Type B pancreatic cell (in vitro differentiated cells): Measurements from ENCODE around the gene STXBP5L. TPM values are rescaled to one million over a fixed set of nuclear protein-coding genes. Genes with fewer than 3 reads are reported as not detected.
"Not testable (repeated sequence)": the region's sequence is repeated elsewhere in the genome, so short reads cannot be mapped to it uniquely, and the experiment has no call there.

Source experiments
- DNase-seq: peaks from one replicate; pipeline ENCODE4 v3.0.0; 2021; ENCODE audit warnings: mixed read lengths; ENCODE audit not compliant: unreplicated experiment; ENCODE audit errors: extremely low spot score
- H3K27ac Mint-ChIP-seq: 2 replicates; pipeline ENCODE4 v1.8.0; 2021; ENCODE audit warnings: mild to moderate bottlenecking, mixed read lengths
- H3K27me3 Mint-ChIP-seq: 2 replicates; pipeline ENCODE4 v1.8.0; 2021; ENCODE audit warnings: mixed read lengths
- H3K36me3 Mint-ChIP-seq: 2 replicates; pipeline ENCODE4 v1.8.0; 2021; ENCODE audit warnings: mixed read lengths
- H3K4me1 Mint-ChIP-seq: one replicate; pipeline ENCODE4 v1.8.0; 2021; ENCODE audit warnings: mixed read lengths; ENCODE audit not compliant: unreplicated experiment
- H3K4me3 Mint-ChIP-seq: 2 replicates; pipeline ENCODE4 v1.8.0; 2021; ENCODE audit warnings: mild to moderate bottlenecking, mixed read lengths
- H3K9me3 Mint-ChIP-seq: 2 replicates; pipeline ENCODE4 v1.8.0; 2021; ENCODE audit warnings: mixed read lengths
- total RNA-seq: library from RNA; stranded (reverse); gene quantifications from 2 replicates; pipeline ENCODE4 v1.2.1, GENCODE V29; 2021; ENCODE audit warnings: low replicate concordance
- TF ChIP-seq, protein P1 (sequence below): fragments of 200-600 bp; sonication (generic); conservative IDR thresholded peaks from 2 replicates; pipeline ENCODE4 v1.5.0; 2021; ENCODE audit warnings: antibody characterized with exemption, mild to moderate bottlenecking

STXBP5L gene
- total RNA-seq, 1 donor from 2014 or later = 3.6 TPM

DNA sequence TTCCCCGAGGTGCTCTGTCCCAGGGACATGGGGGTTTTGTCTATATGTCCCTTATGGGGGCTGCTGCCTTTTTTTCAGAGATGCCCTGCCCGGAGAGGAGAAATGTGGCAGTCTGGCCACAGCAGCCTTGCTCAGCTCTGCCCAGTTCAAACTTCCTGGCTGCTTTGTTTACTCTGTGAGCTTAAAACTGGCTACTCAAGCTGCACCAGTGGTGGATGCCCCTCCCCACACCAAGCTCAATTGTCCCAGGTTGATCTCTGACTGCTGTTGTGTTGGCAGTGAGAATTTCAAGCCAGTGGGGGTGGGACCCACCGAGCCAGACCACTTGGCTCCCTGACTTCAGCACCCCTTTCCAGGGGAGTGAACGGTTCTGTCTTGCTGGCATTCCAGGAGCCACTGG, 188.9 kb downstream of the STXBP5L start:
- TF ChIP-seq, protein P1, sequence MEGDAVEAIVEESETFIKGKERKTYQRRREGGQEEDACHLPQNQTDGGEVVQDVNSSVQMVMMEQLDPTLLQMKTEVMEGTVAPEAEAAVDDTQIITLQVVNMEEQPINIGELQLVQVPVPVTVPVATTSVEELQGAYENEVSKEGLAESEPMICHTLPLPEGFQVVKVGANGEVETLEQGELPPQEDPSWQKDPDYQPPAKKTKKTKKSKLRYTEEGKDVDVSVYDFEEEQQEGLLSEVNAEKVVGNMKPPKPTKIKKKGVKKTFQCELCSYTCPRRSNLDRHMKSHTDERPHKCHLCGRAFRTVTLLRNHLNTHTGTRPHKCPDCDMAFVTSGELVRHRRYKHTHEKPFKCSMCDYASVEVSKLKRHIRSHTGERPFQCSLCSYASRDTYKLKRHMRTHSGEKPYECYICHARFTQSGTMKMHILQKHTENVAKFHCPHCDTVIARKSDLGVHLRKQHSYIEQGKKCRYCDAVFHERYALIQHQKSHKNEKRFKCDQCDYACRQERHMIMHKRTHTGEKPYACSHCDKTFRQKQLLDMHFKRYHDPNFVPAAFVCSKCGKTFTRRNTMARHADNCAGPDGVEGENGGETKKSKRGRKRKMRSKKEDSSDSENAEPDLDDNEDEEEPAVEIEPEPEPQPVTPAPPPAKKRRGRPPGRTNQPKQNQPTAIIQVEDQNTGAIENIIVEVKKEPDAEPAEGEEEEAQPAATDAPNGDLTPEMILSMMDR = no peak
- Mint-ChIP-seq H3K4me1 (no peaks in the 10 kb centered on the region), H3K27ac (no peak overlapping the region), H3K4me3 (no peak overlapping the region), H3K9me3 (no peaks in the 10 kb centered on the region), H3K27me3 (no peaks in the 10 kb centered on the region), H3K36me3 (no peaks in the 10 kb centered on the region)
- no peak for DNase-seq

DNA sequence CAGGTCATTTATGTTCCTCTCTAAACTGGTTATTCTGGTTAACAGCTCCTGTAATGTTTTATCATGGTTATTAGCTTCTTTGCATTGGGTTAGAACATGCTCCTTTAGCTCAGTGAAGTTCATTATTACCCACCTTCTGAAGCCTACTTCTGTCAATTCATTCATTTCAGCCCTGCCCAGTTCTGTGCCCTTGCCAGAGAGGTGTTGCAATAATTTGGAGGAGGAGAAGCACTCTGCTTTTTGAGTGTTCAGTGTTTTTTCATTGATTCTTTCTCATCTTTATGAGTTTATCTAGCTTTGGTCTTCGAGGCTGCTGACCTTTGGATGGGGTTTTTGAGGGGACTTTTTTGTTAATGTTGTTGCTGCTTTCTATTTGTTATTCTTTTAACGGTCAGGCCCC, 203.1 kb downstream of the STXBP5L start:
- not testable (repeated sequence) for H3K4me3 Mint-ChIP-seq, H3K27me3 Mint-ChIP-seq, H3K4me1 Mint-ChIP-seq, H3K27ac Mint-ChIP-seq, DNase-seq, H3K36me3 Mint-ChIP-seq, H3K9me3 Mint-ChIP-seq

DNA sequence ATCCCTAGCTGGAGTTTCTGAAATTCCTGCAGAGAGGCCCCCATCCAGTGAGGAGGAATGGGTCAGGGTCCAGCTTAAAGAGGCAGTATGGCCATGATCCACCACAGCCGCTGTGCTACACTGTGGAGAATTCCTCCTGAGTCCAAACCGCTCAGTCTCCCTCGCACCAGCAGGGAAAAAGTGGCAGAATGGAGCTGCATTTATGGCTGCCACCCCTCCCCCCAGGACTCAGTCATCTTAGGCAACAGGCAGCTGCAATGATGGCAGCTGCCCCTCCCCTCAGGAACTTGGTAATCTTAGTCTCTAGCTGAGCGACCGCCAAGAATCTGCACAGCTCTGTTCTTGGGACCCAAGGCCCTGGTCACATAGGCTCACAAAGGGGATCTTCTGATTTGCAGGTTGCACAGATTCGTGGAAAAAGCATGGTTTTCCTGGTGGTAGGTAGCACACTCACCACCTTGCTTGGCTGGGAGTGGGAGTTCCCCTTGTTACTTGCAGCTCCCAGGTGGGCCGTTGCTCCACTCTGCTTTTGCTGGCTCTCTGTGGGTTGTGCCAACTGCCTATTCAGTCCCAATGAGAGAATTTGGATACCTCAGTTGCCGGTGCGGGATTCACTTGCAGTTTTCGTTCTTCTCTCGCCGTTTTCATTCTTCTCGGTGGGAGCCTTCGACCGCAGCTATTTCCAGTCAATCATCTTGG, 204.1 kb downstream of the STXBP5L start:
- Mint-ChIP-seq H3K36me3 (no peaks in the 10 kb centered on the region), H3K9me3 (no peaks in the 10 kb centered on the region), H3K27me3 (no peaks in the 10 kb centered on the region), H3K27ac (no peak overlapping the region), H3K4me1 (no peaks in the 10 kb centered on the region), H3K4me3 (no peak overlapping the region)
- TF ChIP-seq, protein P1 = no peak
- no peak for DNase-seq

DNA sequence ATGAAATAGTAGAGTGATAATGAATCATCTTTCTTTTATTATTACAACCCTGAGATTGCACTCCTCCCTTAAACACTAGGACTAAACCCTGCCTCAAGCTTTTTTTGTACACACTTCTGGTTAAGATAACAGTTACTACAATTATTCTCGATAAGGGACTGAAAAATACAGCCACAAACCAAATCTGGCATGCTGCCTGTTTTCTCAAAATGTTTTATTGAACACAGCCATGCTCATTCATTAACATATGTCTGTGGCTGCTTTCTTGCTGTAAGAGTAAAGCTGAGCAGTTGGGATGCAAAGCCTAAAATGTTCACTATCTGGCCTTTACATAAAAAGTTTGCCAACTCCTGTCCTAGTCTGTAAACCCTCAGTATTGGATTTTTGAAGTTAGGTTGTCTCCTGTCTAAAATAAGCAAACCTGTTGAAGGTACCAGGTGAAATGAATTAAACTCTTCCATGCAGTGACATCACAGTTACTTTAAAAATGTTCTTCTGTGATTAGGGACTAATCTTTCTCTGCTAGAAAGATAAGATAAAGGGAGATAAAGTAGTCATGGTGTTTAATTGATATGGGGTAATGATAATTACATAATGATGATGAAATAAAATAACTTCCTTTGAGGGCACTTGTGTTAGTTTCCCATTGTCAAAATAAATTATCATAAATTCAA, 218.2 kb downstream of the STXBP5L start:
- no peak overlapping the region for H3K27ac Mint-ChIP-seq

DNA sequence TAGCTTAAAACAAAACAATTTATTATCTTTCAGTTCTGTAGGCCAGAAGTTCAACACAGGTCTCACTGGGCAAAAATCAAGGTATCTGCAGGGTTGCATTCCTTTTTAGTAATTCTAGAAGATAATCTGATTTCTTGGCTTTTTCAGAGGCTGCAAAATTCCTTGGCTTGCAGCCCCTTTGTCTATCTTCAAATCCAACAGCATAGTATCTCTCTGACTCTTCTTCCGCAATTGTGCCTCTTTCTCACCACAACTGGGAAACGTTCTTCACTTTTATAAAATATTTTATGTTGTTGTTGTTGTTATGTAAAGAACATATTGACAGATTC, 218.7 kb downstream of the STXBP5L start:
- DNase-seq = no peak
- Mint-ChIP-seq H3K36me3 (no peaks in the 10 kb centered on the region), H3K4me3 (no peak overlapping the region), H3K4me1 (no peaks in the 10 kb centered on the region), H3K27me3 (no peaks in the 10 kb centered on the region), H3K27ac (no peak overlapping the region), H3K9me3 (no peaks in the 10 kb centered on the region)
- TF ChIP-seq, protein P1 = no peak

More for the DNA sequence above, 218.2 kb downstream of the STXBP5L start:
- Mint-ChIP-seq H3K4me3 (no peak overlapping the region), H3K27me3 (no peaks in the 10 kb centered on the region), H3K4me1 (no peaks in the 10 kb centered on the region), H3K9me3 (no peaks in the 10 kb centered on the region), H3K36me3 (no peaks in the 10 kb centered on the region)
- DNase-seq = no peak
- TF ChIP-seq, protein P1 = no peak

DNA sequence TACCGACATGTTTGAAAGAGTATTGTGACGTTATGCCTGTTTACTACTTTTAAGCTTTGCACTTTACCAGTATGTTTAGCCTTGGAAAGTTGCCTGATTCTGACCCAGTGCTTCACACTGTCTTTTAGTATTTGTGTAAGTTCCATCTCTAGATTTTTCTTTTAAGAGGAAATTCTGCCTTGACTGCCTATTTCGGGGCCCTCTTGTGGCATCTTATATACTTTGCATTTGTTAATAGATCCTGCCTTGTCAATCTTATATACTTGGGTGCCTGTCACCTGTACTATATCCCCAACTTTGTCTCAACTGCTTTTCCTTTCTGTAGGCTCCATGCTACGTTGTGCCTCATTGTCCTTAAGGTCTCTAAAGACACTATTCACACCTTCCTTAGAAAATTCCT, 244.6 kb downstream of the STXBP5L start:
- Mint-ChIP-seq H3K4me1 (no peaks in the 10 kb centered on the region), H3K9me3 (no peaks in the 10 kb centered on the region), H3K36me3 (no peaks in the 10 kb centered on the region), H3K4me3 (no peak overlapping the region), H3K27ac (no peak overlapping the region), H3K27me3 (no peaks in the 10 kb centered on the region)
- TF ChIP-seq, protein P1 = peak; percentile 60
- DNase-seq = no peak
